Stimulated activated CD8-positive, alpha-beta memory T cell treated with anti-CD3 and anti-CD28 coated beads, Interleukin-12 subunit alpha, Interleukin-12 subunit beta, amount 100 ng/mL, for 1 hour (primary cell): ENCODE results near the gene ARRB2.

ENCODE experiments used
- DNase-seq: peaks from one replicate; pipeline ENCODE4 v3.0.0-alpha.2; 2020; ENCODE audit warnings: low read depth

ARRB2 gene

DNA sequence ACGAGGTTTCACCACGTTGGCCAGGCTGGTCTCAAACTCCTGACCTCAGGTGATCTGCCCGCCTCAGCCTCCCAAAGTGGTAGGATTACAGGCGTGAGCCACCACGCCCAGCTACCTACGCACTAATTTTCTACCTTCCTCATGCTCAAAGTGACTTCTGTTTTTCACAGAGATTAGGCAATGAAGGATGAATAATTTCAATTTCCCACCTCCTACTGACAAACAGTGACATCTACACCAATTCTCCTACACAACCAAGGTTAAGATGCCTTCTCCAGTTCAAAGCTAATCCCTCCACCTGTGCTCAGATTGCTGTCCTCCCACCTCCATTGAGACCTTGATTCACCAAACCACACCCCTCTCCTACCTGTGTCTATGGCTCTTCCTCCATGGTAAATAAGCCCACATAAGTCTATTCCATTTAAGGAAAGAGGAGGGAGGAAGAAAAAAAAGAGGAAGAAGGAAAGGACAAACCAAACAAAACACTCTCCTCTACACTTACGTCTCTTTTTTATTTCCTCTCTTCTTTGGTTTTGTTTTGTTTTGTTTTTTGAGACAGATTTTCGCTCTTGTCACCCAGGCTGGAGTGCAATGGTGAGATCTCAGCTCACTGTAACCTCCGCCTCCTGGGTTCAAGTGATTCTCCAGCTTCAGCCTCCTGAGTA is 15.3 kb downstream of the ARRB2 start:
- DNase-seq: no peak

DNA sequence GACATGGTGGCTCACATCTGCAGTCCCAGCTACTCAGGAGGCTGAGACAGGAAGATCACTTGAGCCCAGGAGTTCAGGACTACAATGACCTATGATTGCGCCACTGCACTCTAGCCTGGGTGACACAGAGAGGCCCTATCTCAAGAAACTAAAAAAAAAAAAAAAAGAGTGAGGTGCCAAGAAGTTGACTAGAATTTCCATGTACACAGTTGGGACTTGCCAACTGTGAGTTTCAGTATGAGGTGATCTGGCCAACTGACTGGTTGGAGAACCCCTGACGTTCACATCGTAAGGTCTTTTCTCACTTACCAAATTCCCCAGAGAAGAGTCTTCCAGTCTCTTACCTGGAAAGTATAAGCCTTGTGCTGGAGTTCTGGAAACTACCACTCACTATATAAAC is 17.7 kb downstream of the ARRB2 start:
- DNase-seq: no peak

DNA sequence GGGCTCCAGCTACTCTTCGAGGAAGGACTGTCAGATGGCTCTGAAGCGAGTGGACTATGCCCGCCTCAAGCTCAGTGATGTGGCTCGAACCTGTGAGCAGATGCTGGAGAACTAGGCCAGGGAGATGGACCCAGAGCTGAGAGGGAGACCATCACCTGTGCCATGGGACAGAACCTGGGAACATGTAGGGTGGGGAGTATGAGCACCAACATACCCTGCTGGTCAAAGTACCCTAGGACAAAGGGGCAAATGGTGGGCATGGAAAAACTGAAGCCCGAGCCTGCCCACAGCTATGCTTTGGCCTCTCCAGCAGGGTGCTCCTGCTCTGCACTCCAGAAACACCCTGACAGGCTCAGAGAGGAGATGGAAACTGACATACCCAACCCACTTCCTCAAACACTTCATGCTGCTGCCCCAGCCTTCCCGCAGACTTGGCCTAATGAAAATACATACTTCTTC is 22.7 kb downstream of the ARRB2 start:
- DNase-seq: no peak

DNA sequence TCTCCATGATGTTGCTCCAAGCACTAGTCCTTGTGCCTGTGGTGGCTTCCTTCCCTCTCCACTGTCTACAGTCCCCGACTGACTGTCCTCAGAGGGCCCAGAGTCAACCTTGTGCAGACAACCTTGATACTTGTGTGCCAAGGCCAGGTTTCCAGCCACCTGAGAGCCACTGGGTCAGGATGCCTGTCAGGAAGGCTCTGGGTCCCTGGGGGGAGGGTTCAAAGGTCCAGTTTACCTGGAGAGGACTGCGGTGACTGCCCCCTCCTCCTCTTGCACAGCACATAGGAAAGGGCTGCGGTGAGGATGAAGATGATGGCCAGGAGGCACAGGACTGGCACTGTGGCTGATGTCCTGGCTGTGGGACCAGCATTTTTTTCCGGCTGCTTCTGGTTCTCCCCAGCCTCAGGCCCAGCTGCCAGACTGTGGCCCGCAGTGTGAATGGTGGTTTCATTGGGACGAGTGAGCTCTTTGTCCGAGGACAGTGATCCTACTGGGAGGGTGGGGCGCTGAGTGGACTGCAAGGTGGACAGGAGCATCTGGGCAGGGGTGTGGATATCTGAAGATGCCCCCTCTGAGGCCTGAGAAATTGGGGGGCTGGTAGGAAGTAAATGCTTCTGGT is 24.5 kb downstream of the ARRB2 start:
- no peak for DNase-seq

DNA sequence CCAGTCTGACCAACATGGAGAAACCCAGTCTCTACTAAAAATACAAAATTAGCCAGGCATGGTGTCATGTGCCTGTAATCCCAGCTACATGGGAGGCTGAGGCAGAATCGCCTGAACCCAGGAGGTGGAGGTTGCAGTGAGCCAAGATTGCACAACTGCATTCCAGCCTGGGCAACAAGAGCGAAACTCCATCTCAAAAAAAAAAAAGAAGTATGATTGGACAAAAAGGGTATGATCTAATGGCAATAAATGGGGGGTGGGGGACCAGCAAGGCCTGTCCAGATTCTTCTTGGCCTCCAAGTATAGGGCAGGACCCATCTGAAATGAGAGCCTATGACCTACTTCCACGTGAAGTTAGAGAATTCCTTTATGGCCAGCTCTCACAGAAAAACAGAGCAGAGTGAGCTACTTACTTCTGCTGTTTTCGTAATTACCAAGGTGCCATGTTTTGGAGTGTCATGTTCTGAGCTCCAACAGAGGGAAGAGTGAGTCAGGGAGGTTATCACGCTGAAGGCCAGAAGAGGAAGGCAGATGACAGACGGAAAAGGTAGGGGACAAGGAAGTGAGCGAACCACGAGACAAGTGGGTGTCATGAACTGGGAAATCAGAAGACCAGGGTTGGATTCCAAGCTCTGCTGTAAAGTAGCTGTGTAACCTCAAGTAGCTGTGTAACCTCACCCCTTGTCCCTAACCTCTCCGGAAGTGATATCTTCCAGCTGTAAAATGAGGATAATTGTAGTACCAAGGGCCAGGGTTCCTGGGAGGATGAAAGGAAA is 25.6 kb downstream of the ARRB2 start:
- DNase-seq: no peak

- DNase-seq: no peak
Observed at GRCh38 chr17:4738136-4739121, 28.0 kb downstream of the ARRB2 start.

GRCh38 chr17:4739122-4740024 is 28.9 kb downstream of the ARRB2 start, which contains the start of the genes CXCL16 and ZMYND15:
TSS of gene CXCL16 (minus strand) at chr17:4739928. CDS start at chr17:4739339, 589 bp downstream.
TSS of gene ZMYND15 (plus strand) at chr17:4739833. CDS start at chr17:4740549, 716 bp downstream.
- peak; percentile 42 for DNase-seq

DNA sequence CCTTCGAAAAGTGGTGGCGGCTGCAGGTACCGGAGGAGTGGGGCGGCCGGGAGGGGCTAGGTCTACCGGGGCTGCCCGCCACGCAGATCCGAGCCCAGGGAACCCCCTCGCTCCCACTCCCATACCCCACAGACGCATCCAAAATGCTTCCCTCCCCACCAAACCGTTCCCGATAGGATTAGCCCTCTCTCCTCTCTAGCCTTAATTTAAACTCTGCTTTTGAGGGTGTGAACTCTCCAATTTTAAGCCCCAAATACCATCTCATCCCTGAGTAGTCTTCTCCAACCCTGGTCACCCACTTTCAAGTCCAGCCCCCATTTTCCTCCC is 29.6 kb downstream of the ARRB2 start:
- no peak for DNase-seq

DNA sequence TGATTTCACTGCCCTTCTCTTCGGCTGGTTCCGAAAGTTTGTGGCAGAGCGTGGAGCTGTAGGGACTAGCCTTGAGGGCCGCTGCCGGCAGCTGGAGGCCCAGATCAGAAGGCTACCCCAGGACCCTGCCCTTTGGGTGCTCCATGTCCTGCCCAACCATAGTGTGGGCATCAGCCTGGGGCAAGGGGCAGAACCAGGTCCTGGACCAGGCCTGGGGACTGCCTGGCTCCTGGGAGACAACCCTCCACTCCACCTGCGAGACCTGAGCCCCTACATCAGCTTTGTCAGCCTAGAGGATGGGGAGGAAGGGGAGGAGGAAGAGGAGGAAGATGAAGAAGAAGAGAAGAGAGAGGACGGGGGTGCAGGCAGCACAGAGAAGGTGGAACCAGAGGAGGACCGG is 30.2 kb downstream of the ARRB2 start:
- DNase-seq: no peak

DNA sequence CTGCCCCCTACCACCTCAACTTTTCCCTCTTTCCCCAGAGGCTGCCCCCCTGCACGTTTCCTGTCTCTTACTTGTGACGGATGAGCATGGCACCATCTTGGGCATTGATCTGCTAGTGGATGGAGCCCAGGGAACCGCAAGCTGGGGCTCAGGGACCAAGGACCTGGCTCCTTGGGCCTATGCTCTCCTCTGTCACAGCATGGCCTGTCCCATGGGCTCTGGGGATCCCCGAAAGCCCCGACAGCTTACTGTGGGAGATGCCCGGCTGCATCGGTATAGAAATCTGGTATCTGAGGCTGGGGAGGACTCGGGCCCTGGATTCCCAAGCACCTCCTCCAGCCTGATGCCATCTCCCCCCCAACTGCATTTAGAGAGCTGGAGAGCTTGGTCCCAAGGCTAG is 31.1 kb downstream of the ARRB2 start:
- no peak for DNase-seq

GRCh38 chr17:4742133-4742532 is 31.7 kb downstream of the ARRB2 start:
- DNase-seq: no peak

GRCh38 chr17:4742629-4743028 is 32.2 kb downstream of the ARRB2 start:
- DNase-seq: no peak

DNA sequence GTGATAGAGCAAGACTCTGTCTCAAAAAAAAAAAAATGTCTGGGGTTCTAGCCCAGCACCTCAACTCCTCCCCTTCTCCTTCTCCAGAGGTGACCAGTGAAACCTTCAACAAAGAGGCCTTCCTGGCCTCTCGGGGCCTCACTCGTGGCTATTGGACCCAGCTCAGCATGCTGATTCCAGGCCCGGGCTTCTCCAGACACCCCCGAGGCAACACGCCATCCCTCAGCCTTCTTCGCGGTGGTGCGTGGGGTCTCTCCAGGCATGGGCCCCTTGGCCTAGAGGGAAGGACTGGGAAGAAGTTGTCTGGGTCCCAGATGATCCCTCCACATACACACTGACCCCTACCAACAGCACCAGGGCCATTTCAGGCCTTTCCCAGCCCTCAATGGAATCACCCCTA is 32.8 kb downstream of the ARRB2 start:
- no peak for DNase-seq

- no peak for DNase-seq
Observed at GRCh38 chr17:4743898-4744297, 33.5 kb downstream of the ARRB2 start.

- DNase-seq: no peak
Observed at GRCh38 chr17:4744999-4745969, 34.9 kb downstream of the ARRB2 start.

DNA sequence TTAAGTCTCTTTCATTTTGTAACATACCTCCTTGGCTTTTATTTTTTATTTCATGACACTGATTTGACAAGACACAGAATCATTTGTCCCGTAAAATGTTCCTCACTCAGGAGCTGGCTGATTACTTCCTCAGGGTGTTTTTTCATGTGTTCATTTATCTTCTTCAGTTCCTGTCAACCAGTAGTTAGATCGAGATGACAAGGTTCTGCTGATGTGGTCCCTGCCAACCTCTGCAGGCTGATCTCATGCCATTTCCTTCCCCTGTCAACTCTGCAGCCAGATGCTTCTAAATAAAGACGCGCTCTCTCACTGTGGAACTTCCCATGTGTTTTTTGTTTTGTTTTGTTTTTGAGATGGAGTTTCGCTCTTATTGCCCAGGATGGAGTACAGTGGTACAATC is 37.4 kb downstream of the ARRB2 start:
- DNase-seq: no peak

GRCh38 chr17:4748686-4749085 is 38.3 kb downstream of the ARRB2 start:
- no peak for DNase-seq

- no peak for DNase-seq
Observed at GRCh38 chr17:4750606-4751005, 40.2 kb downstream of the ARRB2 start.

DNA sequence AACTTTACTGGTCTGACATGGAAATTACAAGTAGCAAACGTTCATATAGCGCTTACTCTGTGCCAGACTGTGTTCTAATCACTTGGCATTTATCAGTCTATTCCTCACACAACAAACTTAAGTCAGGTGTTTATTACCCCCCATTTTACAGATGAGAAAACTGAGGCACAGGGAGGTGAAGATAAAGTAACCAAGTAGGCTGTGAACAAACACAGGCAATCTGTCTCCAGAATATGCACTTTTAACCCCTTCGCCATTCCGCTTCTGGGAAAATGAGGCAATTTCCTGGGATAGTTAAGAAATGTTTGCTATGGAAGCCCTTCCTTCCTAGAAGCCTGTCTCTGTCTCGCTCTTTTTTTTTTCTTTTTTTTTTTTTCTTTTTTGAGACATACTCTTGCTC is 41.5 kb downstream of the ARRB2 start:
- no peak for DNase-seq

DNA sequence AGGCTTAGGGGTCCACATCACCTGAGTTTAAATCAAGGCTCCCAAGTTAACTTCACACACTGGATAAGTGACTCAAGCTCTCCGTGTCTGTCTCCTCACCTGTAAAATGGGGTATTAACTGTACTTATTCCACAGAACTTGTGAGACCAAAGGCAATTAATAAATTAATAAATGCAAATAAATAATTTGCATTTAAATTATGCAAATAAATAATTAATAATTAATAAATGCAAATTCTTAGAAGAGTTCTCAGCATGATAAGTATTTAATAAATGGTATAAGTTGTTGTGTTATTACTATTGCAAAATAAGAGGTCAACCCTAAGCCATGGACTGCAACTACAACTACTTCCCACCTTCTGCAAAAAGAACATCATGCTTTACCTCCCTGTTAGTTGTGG is 43.0 kb downstream of the ARRB2 start:
- DNase-seq: no peak
